Endothelial cell of umbilical vein (primary cell): Measurements from ENCODE around the gene PLEKHA7. TPM values are rescaled to one million over a fixed set of nuclear protein-coding genes. Genes with fewer than 3 reads are reported as not detected.

Experiments used
- BruUV-seq: library from RNA; stranded (reverse); fragments of 400-500 nt; replicated peaks from 2 replicates; lab custom pipeline; 2021; lab: Mats Ljungman, UMichigan
- CTCF ChIA-PET: fragments of 300-600, 350-600 bp; sonication (Branson Sonifier 250); formaldehyde crosslinking; loops from one replicate; lab custom pipeline; 2021; ENCODE audit warnings: antibody characterized with exemption, inconsistent platforms; lab: Charles Lee
- POLR2A ChIA-PET: fragments of 300-600, 350-600 bp; sonication (Branson Sonifier 250); formaldehyde crosslinking; loops from one replicate; lab custom pipeline; 2021; ENCODE audit warnings: antibody characterized with exemption, inconsistent platforms; lab: Charles Lee
- DNase-seq: peaks from one replicate; pipeline ENCODE4 v3.0.0-alpha.2; 2011; ENCODE audit warnings: low read depth, low spot score
- FAIRE-seq: peaks from 2 replicates; lab custom pipeline; 2011; peaks lifted over from hg19 to GRCh38; lab: Jason Lieb, UNC
- H2AFZ ChIP-seq: 2 replicates; pipeline ENCODE4 v1.6.0; 2012; ENCODE audit warnings: low read depth, low read length, control low read depth, inconsistent platforms
- H3K27ac ChIP-seq: 2 replicates; pipeline ENCODE4 v1.5.1; 2011; ENCODE audit warnings: low read depth, mild to moderate bottlenecking, control low read depth, low read length, moderate library complexity; ENCODE audit not compliant: insufficient read depth
- H3K27me3 ChIP-seq, 2 experiments: 2 replicates each; pipeline versions ENCODE4 v1.6.0 to v1.6.1; 2011; ENCODE audit warnings: low read length in 2 of 2, mixed read lengths in 1 of 2; ENCODE audit not compliant: control insufficient read depth in 2 of 2, insufficient read depth in 2 of 2
- H3K36me3 ChIP-seq, 2 experiments: 2 replicates in 1 of 2; 3 replicates in 1 of 2; pipeline ENCODE4 v1.5.1; 2011; ENCODE audit warnings: low read length in 2 of 2, mild to moderate bottlenecking in 1 of 2, moderate library complexity in 1 of 2; ENCODE audit not compliant: control insufficient read depth in 2 of 2, insufficient read depth in 2 of 2; ENCODE audit errors: extremely low read depth in 1 of 2
- H3K4me1 ChIP-seq: 3 replicates; pipeline ENCODE4 v1.5.1; 2011; ENCODE audit warnings: mild to moderate bottlenecking, low read length; ENCODE audit not compliant: control insufficient read depth, insufficient read depth; ENCODE audit errors: extremely low read depth
- H3K4me2 ChIP-seq: 2 replicates; pipeline ENCODE4 v1.6.1; 2011; ENCODE audit warnings: low read length, control low read depth, mixed read lengths; ENCODE audit not compliant: insufficient read depth
- H3K4me3 ChIP-seq, 3 experiments: fragments of 200-600 bp in 1 of 3; sonication (generic), shearing (Covaris generic) in 1 of 3; replicated peaks in 1 of 3; 2 replicates each; pipeline ENCODE4 v1.5.1; 2011 to 2016; ENCODE audit warnings: control low read depth in 3 of 3, low read length in 3 of 3, mild to moderate bottlenecking in 2 of 3, inconsistent platforms in 1 of 3, low read depth in 1 of 3, moderate library complexity in 1 of 3; ENCODE audit not compliant: insufficient read depth in 1 of 3
- H3K79me2 ChIP-seq: 2 replicates; pipeline ENCODE4 v1.6.0; 2012; ENCODE audit warnings: low read length, inconsistent platforms; ENCODE audit not compliant: control insufficient read depth, insufficient read depth
- H3K9ac ChIP-seq: replicated peaks from 2 replicates; pipeline ENCODE3; 2011; ENCODE audit warnings: low read length, control low read depth; ENCODE audit not compliant: insufficient read depth; ENCODE audit errors: extremely low read depth
- H3K9me1 ChIP-seq: replicated peaks from 3 replicates; pipeline ENCODE4 v1.6.0; 2011; ENCODE audit warnings: mild to moderate bottlenecking, low read length; ENCODE audit not compliant: control insufficient read depth, insufficient read depth; ENCODE audit errors: extremely low read depth
- H3K9me3 ChIP-seq: replicated peaks from 2 replicates; pipeline ENCODE4 v1.5.1; 2012; ENCODE audit warnings: low read length, inconsistent platforms; ENCODE audit not compliant: control insufficient read depth, insufficient read depth
- H4K20me1 ChIP-seq: replicated peaks from 2 replicates; pipeline ENCODE3; 2011; ENCODE audit warnings: mild to moderate bottlenecking, low read length; ENCODE audit not compliant: control insufficient read depth, insufficient read depth; ENCODE audit errors: extremely low read depth
- EZH2 ChIP-seq: IDR thresholded peaks from 2 replicates; pipeline ENCODE4 v1.6.1; 2012; ENCODE audit warnings: borderline replicate concordance, low read depth, mild to moderate bottlenecking, moderate library complexity, low read length, inconsistent platforms; ENCODE audit not compliant: severe bottlenecking
- FOS ChIP-seq: IDR thresholded peaks from 2 replicates; pipeline ENCODE4 v1.6.1; 2011; ENCODE audit warnings: mild to moderate bottlenecking, low read length, moderate library complexity, borderline replicate concordance; ENCODE audit not compliant: insufficient read depth
- GATA2 ChIP-seq: IDR thresholded peaks from 2 replicates; pipeline ENCODE4 v1.7.0; 2011; ENCODE audit warnings: low read depth, mild to moderate bottlenecking, moderate library complexity, mixed read lengths, low read length; ENCODE audit not compliant: insufficient read length, insufficient read depth
- JUN ChIP-seq: IDR thresholded peaks from 2 replicates; pipeline ENCODE4 v1.6.1; 2011; ENCODE audit warnings: borderline replicate concordance, low read depth; ENCODE audit not compliant: insufficient read length, insufficient read depth
- MYC ChIP-seq: IDR thresholded peaks from one replicate; pipeline ENCODE4 v1.6.1; 2011; ENCODE audit warnings: mild to moderate bottlenecking, low read depth, low read length
- POLR2A ChIP-seq: IDR thresholded peaks from 2 replicates; pipeline ENCODE4 v1.6.1; 2012; ENCODE audit warnings: low read depth, mild to moderate bottlenecking, control low read depth, low read length
- POLR2AphosphoS5 ChIP-seq: IDR thresholded peaks from 2 replicates; pipeline ENCODE4 v1.6.1; 2012; ENCODE audit warnings: low read depth, mild to moderate bottlenecking, control low read depth, low read length, moderate library complexity; ENCODE audit not compliant: insufficient read depth
- dilution Hi-C: fragments of 300-500 bp; cut with MboI; formaldehyde crosslinking; loops from one replicate; pipeline ENCODE4 v1.15.0; 2019; ENCODE audit warnings: low sequenced_read_pairs; ENCODE audit not compliant: extremely low pct_ligation_motif_present
- intact Hi-C: fragments of 100-400 bp; cut with micrococcal nuclease; formaldehyde crosslinking; loops from one replicate; pipeline ENCODE4 v1.10.0; 2022
- polyA plus RNA-seq, 4 experiments: library from polyadenylated mRNA; depleted of rRNA in 3 of 4; stranded (reverse) in 3 of 4; unstranded in 1 of 4; fragments of >200 nt; gene quantifications; 2 replicates each; pipeline versions ENCODE4 v1.2.1 to v1.2.3, GENCODE V29; 2011 to 2012; ENCODE audit warnings: missing spikeins in 1 of 4
- total RNA-seq: library from RNA; stranded (reverse); gene quantifications from 2 replicates; pipeline ENCODE4 v1.2.3, GENCODE V29; 2021
- TF ChIP-seq, protein P1 (sequence below), 2 donors: IDR thresholded peaks; 1 replicate in 1 of 2; 2 replicates in 1 of 2; pipeline ENCODE4 v1.5.1; 2011; ENCODE audit warnings: low read length in 2 of 2, mild to moderate bottlenecking in 2 of 2, moderate library complexity in 2 of 2, control low read depth in 1 of 2, inconsistent platforms in 1 of 2, low read depth in 1 of 2; ENCODE audit not compliant: insufficient read depth in 1 of 2; ENCODE audit errors: extremely low read depth in 1 of 2
- TF ChIP-seq, protein P2 (sequence below): IDR thresholded peaks from 2 replicates; pipeline ENCODE4 v1.6.1; 2011; ENCODE audit not compliant: insufficient read depth, insufficient read length

PLEKHA7 gene
- total and polyA plus RNA-seq, 2 donors (not counting 3 experiments of a cell fraction or from before 2014, with no cell fraction given), result 1.7 to 3.8 TPM

DNA sequence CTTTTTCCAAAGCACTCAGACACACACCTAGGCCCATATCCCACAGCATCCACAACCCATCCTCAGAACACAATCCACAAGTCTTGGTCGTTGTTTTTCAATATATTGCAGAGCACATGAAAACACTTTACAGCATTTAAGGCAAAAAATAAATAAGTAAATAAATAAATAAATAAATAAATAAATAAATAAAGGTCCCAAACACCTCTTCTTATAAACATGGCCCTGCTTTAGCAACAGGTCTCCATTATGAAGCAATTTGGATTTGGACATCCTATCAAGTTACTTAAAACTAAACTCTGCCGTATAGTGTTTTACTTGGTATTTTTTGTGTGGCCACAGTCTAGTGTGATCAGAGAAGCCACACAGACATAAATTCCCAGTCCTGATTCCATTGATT, 10.7 kb upstream of the PLEKHA7 start:
- TF ChIP-seq POLR2A (no peak), MYC (no peak), FOS (no peak), JUN (no peak), EZH2 (no peak), GATA2 (no peak), POLR2AphosphoS5 (no peak)
- TF ChIP-seq, protein P1, sequence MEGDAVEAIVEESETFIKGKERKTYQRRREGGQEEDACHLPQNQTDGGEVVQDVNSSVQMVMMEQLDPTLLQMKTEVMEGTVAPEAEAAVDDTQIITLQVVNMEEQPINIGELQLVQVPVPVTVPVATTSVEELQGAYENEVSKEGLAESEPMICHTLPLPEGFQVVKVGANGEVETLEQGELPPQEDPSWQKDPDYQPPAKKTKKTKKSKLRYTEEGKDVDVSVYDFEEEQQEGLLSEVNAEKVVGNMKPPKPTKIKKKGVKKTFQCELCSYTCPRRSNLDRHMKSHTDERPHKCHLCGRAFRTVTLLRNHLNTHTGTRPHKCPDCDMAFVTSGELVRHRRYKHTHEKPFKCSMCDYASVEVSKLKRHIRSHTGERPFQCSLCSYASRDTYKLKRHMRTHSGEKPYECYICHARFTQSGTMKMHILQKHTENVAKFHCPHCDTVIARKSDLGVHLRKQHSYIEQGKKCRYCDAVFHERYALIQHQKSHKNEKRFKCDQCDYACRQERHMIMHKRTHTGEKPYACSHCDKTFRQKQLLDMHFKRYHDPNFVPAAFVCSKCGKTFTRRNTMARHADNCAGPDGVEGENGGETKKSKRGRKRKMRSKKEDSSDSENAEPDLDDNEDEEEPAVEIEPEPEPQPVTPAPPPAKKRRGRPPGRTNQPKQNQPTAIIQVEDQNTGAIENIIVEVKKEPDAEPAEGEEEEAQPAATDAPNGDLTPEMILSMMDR (IDR thresholded peaks at IDR 0.05; ENCODE audit: extremely low read depth in 1 of 2, insufficient read depth in 1 of 2, low read depth in 1 of 2, low read length in 2 of 2), result no peak
- TF ChIP-seq, protein P2, sequence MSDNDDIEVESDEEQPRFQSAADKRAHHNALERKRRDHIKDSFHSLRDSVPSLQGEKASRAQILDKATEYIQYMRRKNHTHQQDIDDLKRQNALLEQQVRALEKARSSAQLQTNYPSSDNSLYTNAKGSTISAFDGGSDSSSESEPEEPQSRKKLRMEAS, result no peak
- BruUV-seq, result no TSS peak
- H3K9me1 ChIP-seq, result no peaks in the 10 kb centered on the region
- no peak overlapping the region for H2AFZ ChIP-seq
- no peak for FAIRE-seq
- intact Hi-C loops (no loop called here), dilution Hi-C loops (no loop called here)
- H3K27me3 ChIP-seq, result no peaks in the 10 kb centered on the region
- H3K4me2 ChIP-seq, result no peak overlapping the region
- H3K9me3 ChIP-seq, result no peaks in the 10 kb centered on the region
- H3K36me3 ChIP-seq, result no peaks in the 10 kb centered on the region
- ChIA-PET CTCF (no interaction called here), POLR2A (no interaction called here)
- no peaks in the 10 kb centered on the region for H4K20me1 ChIP-seq
- no peak overlapping the region for H3K4me3 ChIP-seq
- H3K79me2 ChIP-seq, result no peaks in the 10 kb centered on the region
- no peak overlapping the region for H3K9ac ChIP-seq
- H3K27ac ChIP-seq, result no peak overlapping the region
- no peaks in the 10 kb centered on the region for H3K4me1 ChIP-seq
- DNase-seq, result no peak
